Measurements from ENCODE around the gene ST3GAL3.

Gene ST3GAL3

GRCh38 chr1:43921022-43921421 lies 213.7 kb downstream of the ST3GAL3 start:
- no peak for DNase-seq (ENCODE audit: low read depth)

GRCh38 chr1:43924516-43924915 lies 217.2 kb downstream of the ST3GAL3 start:
- DNase-seq (ENCODE audit: low read depth), result no peak
- H3K4me3 ChIP-seq (ENCODE audit: low read depth, low read length), result no peak overlapping the region

More at GRCh38 chr1:43921022-43921421, 213.7 kb downstream of the ST3GAL3 start:
- no peak overlapping the region for H3K4me3 ChIP-seq (ENCODE audit: low read depth, low read length)

GRCh38 chr1:43925846-43926245 lies 218.5 kb downstream of the ST3GAL3 start:
- no peak for DNase-seq (ENCODE audit: low read depth)
- H3K4me3 ChIP-seq (ENCODE audit: low read depth, low read length), result no peak overlapping the region

- no peak overlapping the region for H3K4me3 ChIP-seq (ENCODE audit: low read depth, low read length)
- no peak for DNase-seq (ENCODE audit: low read depth)
Observed at GRCh38 chr1:43930168-43930948, 223.0 kb downstream of the ST3GAL3 start.

- DNase-seq (ENCODE audit: low read depth), result no peak
- H3K4me3 ChIP-seq (ENCODE audit: low read depth, low read length), result no peak overlapping the region
Observed at GRCh38 chr1:43930949-43931275, 223.6 kb downstream of the ST3GAL3 start.

GRCh38 chr1:43931711-43932660 lies 224.7 kb downstream of the ST3GAL3 start:
- no peak for DNase-seq (ENCODE audit: low read depth)
- H3K4me3 ChIP-seq (ENCODE audit: low read depth, low read length), result no peak overlapping the region

- no peak for DNase-seq (ENCODE audit: low read depth)
- peak overlapping the region; percentile 51 for H3K4me3 ChIP-seq (ENCODE audit: low read depth, low read length)
Observed at GRCh38 chr1:43932786-43933385, 225.6 kb downstream of the ST3GAL3 start.

GRCh38 chr1:43933386-43934100 lies 226.2 kb downstream of the ST3GAL3 start, which contains the start of gene ARTN:
Gene ARTN, plus strand, starts transcription at chr1:43933801. Its CDS starts 1,856 bp downstream, at chr1:43935657.
- H3K4me3 ChIP-seq (ENCODE audit: low read depth, low read length), result peak within 1 kb of the TSS; percentile 51
- no peak for DNase-seq (ENCODE audit: low read depth)

GRCh38 chr1:43934101-43934985 lies 227.0 kb downstream of the ST3GAL3 start:
- DNase-seq (ENCODE audit: low read depth), result no peak

GRCh38 chr1:43934986-43935324 lies 227.6 kb downstream of the ST3GAL3 start:
- no peak for DNase-seq (ENCODE audit: low read depth)
- no peak overlapping the region for H3K4me3 ChIP-seq (ENCODE audit: low read depth, low read length)

More at GRCh38 chr1:43934101-43934985, 227.0 kb downstream of the ST3GAL3 start:
- no peak overlapping the region for H3K4me3 ChIP-seq (ENCODE audit: low read depth, low read length)

GRCh38 chr1:43935711-43936427 lies 228.5 kb downstream of the ST3GAL3 start:
- DNase-seq (ENCODE audit: low read depth), result no peak
- H3K4me3 ChIP-seq (ENCODE audit: low read depth, low read length), result peak overlapping the region; percentile 29

- DNase-seq (ENCODE audit: low read depth), result no peak
- peak overlapping the region; percentile 32 for H3K4me3 ChIP-seq (ENCODE audit: low read depth, low read length)
Observed at GRCh38 chr1:43936431-43937151, 229.3 kb downstream of the ST3GAL3 start.

GRCh38 chr1:43937179-43937865 lies 230.0 kb downstream of the ST3GAL3 start:
- no peak for DNase-seq (ENCODE audit: low read depth)
- no peak overlapping the region for H3K4me3 ChIP-seq (ENCODE audit: low read depth, low read length)

GRCh38 chr1:43938383-43938782 lies 231.0 kb downstream of the ST3GAL3 start:
- H3K4me3 ChIP-seq (ENCODE audit: low read depth, low read length), result no peak overlapping the region
- no peak for DNase-seq (ENCODE audit: low read depth)

- DNase-seq (ENCODE audit: low read depth), result no peak
- no peak overlapping the region for H3K4me3 ChIP-seq (ENCODE audit: low read depth, low read length)
Observed at GRCh38 chr1:43938892-43939587, 231.7 kb downstream of the ST3GAL3 start.

GRCh38 chr1:43942411-43942810 lies 235.1 kb downstream of the ST3GAL3 start:
- H3K4me3 ChIP-seq (ENCODE audit: low read depth, low read length), result no peak overlapping the region
- no peak for DNase-seq (ENCODE audit: low read depth)

Data from skeletal muscle cell (primary cell).